LoVo (cell line): Measurements from ENCODE around the gene TBC1D14.

Experiments
- DNase-seq: peaks from one replicate; pipeline ENCODE4 v3.0.0-alpha.2; 2016; ENCODE audit warnings: low spot score

TBC1D14 gene

DNA sequence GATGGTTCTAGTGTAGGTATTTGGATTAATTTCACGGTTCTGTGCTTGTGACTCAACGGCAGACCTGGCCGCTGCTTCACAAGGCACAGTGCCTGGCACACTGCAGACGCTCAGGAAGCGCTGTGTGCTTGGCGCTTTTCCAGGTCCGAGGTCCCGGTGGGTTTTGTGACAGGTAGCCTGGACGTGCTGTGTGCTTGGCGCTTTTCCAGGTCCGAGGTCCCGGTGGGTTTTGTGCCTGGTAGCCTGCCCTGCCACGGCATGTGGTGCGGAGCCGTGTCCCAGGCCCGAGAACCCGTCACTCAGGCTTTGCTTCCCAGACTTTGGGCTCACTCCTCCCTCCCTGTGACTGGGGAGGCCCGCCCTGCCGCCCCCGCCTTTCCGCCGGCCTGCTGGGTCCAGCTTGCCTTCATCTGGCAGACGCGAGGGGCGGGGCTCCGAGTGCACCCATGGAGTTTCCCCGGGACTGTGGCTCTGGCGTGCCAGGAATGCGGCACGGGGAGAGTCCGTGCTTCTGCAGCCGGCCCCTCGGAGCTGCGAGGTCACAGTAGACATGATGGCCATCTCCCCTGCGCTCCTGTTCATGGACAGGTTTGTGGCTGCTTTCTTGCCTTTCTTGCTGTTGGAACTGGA lies 44.2 kb downstream of the TBC1D14 start:
- no peak for DNase-seq

- DNase-seq: no peak
These were observed 45.8 kb downstream of the TBC1D14 start for GRCh38 chr4:6955261-6955911.

DNA sequence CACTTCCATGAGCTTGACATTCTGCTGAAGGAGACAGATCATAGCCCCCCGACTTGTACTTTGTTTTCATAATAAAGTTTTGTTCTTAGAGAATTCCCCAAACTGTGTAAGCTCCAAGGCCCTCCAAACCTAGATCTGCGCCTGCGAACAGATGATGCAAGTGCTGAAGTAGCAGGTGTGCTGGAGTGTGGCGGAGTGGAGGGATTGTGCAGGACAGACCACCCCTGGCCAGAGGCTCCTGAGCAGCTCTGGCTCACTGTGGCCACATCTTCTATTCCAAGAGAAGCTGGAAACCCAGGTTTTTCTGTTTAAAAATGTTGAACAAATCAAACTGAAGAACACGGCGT lies 46.4 kb downstream of the TBC1D14 start:
- DNase-seq: no peak

GRCh38 chr4:6956434-6957147 lies 47.0 kb downstream of the TBC1D14 start:
- no peak for DNase-seq

DNA sequence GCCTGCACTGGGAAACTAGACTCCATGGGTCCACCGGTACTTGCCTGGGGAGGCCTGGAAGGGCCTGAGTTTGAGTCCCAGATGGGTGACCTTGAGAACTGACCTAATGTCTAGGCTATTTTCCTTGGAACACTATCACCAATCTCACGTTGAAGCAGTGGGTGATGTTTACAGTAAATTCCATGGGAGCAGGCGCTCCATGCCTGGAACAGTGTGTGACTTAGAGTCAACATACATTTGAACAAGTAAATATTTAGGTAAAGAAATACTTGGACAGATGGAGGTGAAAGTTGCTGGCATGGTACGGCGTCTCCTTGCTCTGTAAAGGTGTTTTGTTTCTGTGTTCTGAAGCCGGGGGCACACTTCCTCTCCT lies 47.5 kb downstream of the TBC1D14 start:
- DNase-seq: no peak

- DNase-seq: no peak
These were observed 48.4 kb downstream of the TBC1D14 start for GRCh38 chr4:6957994-6958393.

DNA sequence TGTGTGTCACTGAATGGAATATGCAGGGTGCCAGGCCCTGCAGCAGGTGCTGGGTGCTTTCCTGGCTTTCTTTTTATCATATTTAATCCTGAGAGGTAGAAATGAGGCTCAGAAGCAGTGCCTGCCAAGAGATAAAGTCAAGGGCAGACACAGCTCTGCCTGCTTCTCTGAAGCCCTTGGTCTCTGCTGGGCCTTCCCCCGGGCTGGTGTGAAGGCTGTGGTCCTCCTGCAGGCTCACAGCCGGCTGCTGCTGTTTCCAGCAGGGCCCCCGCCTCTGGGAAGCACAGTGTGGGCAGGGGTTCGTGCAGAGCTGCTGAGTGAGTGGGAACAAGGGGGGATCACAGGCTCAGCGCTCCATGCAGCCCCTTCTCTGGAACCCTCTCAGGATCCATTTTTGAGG lies 49.6 kb downstream of the TBC1D14 start:
- DNase-seq: no peak

GRCh38 chr4:6960154-6960553 lies 50.5 kb downstream of the TBC1D14 start:
- no peak for DNase-seq

DNA sequence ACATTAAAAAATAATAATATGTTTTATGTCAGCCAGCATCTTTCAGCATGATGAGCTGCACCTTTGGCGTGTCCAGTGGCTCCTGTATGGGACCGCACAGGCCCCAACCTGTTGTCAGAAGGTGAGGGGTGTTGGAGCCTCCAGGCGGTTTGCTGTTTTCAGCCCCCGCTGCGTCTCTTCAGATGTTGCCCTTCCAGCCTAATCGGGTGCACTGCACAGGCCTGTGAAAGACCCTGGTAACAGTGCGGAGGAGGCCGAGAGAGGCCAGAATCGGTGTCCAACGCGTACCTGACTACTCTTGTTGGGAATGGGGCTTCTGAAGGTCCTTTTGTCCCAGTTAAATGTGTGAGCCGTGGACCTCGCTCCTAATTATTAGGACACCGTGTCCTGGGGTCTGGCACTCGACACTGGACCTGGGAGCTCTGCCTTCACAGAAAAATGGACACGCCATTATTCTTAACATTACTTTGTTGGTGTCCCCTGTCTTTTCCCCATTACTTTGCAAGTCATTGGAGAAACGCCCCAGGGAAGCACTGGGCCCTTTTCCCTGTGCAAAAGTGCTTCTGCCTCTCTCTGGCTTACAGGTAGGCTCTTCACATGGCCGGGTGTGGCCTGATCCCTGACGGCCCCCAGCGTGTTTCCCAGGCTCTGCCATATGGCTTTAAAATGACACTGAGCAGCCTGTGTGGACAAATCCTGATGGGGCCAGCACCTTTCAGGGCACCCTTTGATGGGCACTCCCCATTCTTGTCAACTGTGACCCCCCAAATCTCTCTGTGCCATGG lies 51.2 kb downstream of the TBC1D14 start:
- DNase-seq: no peak

DNA sequence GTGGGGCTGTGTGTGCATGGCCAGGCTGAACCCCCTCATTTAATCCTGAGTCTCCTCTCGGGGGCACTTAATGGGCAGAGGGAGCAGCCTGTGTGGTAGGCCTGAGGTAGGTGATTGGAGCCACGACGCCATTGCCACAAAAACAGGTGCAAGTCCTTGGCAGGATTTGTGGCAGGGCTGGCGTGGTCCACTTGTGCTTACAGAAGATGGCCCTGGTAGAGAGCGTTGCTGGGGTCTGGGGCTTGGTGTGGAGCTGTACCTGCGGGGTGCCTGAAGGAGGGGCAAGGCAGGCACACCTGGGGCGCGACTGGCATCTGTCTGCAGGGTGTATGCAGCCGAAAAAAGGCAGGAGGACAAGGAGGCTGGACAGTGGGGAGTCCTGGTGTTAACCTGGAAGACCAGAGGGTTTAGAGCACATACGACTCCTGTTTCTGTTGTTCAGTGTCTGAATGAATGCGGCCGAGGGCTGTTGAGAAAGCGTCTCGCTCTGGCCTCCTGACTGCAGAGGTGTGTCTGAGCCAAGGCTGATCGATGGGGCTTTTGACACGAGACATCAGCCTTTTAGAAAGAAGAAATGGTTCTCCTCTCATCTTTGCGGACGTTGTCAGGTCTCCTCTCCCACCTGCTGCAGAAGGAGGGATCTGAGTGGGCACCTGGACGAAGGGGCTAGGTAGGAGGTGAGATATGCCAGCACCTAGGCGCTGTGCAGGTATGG lies 52.0 kb downstream of the TBC1D14 start:
- no peak for DNase-seq

GRCh38 chr4:6962211-6963041 lies 52.8 kb downstream of the TBC1D14 start:
- no peak for DNase-seq

DNA sequence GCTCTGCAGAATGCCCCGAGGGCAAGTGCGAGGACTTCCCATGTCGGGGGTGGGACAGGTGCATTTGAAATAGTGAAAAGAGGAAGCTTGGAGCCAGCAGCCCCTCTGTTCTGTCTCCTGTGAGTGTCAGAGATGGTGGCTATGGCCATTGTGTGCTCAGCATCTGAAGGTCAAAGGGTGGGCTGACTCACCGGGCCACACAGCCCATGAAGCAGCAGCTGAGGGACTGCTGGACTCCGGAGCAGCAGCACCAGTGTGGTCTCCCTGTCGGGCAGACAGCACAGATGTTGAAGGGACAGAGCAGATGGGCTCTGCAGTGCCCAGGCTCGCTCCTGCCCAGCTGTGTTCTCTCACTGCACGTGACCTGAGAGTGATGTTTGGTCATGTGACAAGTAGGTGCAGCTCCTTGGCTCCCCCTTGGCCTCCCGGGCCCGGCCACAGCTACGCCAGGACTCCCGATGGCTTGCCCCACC lies 53.5 kb downstream of the TBC1D14 start:
- DNase-seq: no peak

- DNase-seq: no peak
These were observed 55.2 kb downstream of the TBC1D14 start for GRCh38 chr4:6964858-6965257.

GRCh38 chr4:6965329-6965728 lies 55.7 kb downstream of the TBC1D14 start:
- no peak for DNase-seq

- no peak for DNase-seq
These were observed 58.3 kb downstream of the TBC1D14 start for GRCh38 chr4:6967846-6968340.

DNA sequence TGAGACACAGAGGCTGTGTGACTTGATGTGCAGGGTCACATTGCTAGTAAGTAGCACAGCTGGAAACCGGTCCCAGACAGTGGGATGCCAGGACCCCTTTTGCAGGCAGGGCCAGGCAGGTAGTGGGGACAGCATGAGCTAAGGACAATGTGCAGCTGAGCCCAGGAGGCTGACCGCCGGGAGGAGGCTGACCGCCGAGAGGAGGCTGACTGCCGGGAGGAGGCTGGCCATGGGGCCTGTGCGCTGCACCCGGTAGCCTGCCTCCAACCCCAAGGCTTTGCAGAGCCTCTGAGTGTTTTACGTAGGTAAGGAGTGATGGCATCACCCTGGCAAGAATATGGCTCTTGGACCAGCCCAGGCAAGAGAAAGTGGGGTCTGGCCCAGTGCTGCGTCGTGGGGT lies 58.9 kb downstream of the TBC1D14 start:
- no peak for DNase-seq

GRCh38 chr4:6969826-6970800 lies 60.5 kb downstream of the TBC1D14 start:
- DNase-seq: no peak

- no peak for DNase-seq
These were observed 62.1 kb downstream of the TBC1D14 start for GRCh38 chr4:6971536-6972374.

DNA sequence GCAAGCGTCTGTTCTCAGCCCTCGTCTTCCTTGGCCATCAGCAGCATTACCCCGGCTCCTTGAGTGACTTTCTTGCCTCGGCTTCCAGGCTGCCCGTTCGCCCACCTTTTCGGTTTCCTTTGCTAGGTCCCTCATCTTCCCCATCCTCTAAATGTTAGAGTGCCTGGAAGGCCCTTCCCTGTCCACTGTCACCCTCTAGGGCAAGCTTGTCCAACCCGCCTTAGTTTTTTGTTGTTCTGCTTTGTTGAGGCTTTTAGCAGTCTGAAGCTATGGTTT lies 62.7 kb downstream of the TBC1D14 start:
- no peak for DNase-seq
